Measurements from ENCODE around the gene BRME1.

- TF ChIP-seq CTCF (IDR thresholded peaks at IDR 0.05): no peak
- TF ChIP-seq ZFP36 (IDR thresholded peaks at IDR 0.05; ENCODE audit: borderline replicate concordance, partially characterized antibody): no peak
- no peak for TF ChIP-seq EP300 (IDR thresholded peaks at IDR 0.05)
- TF ChIP-seq POLR2A (IDR thresholded peaks at IDR 0.05; ENCODE audit: low read length): no peak
These were observed 66.0 kb downstream of the BRME1 start for GRCh38 chr19:13839938-13840304.

All from A549 (cell line).